Muscle of leg (tissue), 11 donors: ENCODE measurements around the gene SAPCD1. TPM values are rescaled to one million over a fixed set of nuclear protein-coding genes. Genes with fewer than 3 reads are reported as not detected.

Experiments used
- DNase-seq: peaks from one replicate; pipeline ENCODE4 v3.0.0; 2013
- H3K27ac ChIP-seq: one replicate; pipeline ENCODE4 v1.5.1; 2013; ENCODE audit warnings: mild to moderate bottlenecking, low read length, control low read depth
- H3K27me3 ChIP-seq: one replicate; pipeline ENCODE4 v1.6.1; 2013; ENCODE audit warnings: low read length; ENCODE audit not compliant: control insufficient read depth, insufficient read depth
- H3K36me3 ChIP-seq: one replicate; pipeline ENCODE4 v1.6.1; 2013; ENCODE audit warnings: low read length; ENCODE audit not compliant: control insufficient read depth, insufficient read depth
- H3K4me1 ChIP-seq: one replicate; pipeline ENCODE4 v1.6.1; 2013; ENCODE audit warnings: low read length; ENCODE audit not compliant: control insufficient read depth, insufficient read depth
- H3K4me3 ChIP-seq: one replicate; pipeline ENCODE4 v1.5.1; 2013; ENCODE audit warnings: low read length, control low read depth
- H3K9me3 ChIP-seq: replicated peaks from 2 replicates; pipeline ENCODE4 v1.6.1; 2013; ENCODE audit warnings: low read depth, low read length; ENCODE audit not compliant: control insufficient read depth
- WGBS: methylation state at CpG from one replicate; pipeline ENCODE4 v1.1.5; 2013; ENCODE audit warnings: missing lambda C conversion rate; ENCODE audit not compliant: insufficient coverage; 5-methylcytosine and 5-hydroxymethylcytosine counted together
- polyA plus RNA-seq, 8 donors: library from polyadenylated mRNA; unstranded; fragments of 120-200 nt; gene quantifications; one replicate each; pipeline versions ENCODE4 v1.2.1 to v1.2.3, GENCODE V29; 2013; ENCODE audit warnings: inconsistent platforms in 1 of 8, low replicate concordance in 1 of 8; ENCODE audit not compliant: insufficient read length in 8 of 8, insufficient read depth in 1 of 8
- total RNA-seq: library from RNA; stranded (reverse); fragments of 120-200 nt; gene quantifications from one replicate; pipeline ENCODE4 v1.2.4, GENCODE V29; 2013

SAPCD1 gene
- total and polyA plus RNA-seq, 9 donors = 1.4 to 6.3 (median 2.9) TPM

DNA sequence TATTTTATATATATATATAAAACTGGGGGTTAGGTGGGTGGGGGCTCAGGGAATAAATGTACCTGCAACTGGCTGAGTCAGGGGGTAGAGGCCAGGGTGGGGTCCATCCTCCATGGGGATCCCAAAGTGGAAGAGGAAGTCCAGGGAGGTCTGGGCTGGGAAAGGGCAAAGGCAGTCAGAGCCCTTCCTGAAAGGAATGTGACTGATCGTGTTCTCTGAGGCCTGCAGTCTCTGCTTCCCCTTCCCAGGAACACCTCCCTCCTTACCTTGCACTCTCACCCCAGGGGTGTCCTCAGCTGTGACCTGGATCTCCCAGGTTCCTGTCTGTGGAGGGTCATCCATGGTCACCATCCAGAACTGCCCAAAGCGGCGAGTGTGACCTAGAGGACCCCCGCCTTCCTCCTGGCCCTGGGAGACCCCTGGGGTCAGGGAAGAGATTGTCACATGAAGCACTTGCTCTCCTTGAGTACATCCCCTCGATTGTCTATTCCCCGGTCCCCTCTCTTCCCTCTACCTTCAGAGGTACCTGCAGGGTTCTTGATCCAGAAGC, 4.7 kb downstream of the SAPCD1 start:
- WGBS = no CpG with 5 or more reads among the region's 6 CpGs
- peaks cover 8% of the 10 kb centered on the region for H3K36me3 ChIP-seq
- DNase-seq = no peak
- peaks cover 4% of the 10 kb centered on the region for H3K27me3 ChIP-seq
- H3K4me3 ChIP-seq = no peak overlapping the region
- no peak overlapping the region for H3K27ac ChIP-seq
- peaks cover 16% of the 10 kb centered on the region for H3K4me1 ChIP-seq
- H3K9me3 ChIP-seq = no peaks in the 10 kb centered on the region

DNA sequence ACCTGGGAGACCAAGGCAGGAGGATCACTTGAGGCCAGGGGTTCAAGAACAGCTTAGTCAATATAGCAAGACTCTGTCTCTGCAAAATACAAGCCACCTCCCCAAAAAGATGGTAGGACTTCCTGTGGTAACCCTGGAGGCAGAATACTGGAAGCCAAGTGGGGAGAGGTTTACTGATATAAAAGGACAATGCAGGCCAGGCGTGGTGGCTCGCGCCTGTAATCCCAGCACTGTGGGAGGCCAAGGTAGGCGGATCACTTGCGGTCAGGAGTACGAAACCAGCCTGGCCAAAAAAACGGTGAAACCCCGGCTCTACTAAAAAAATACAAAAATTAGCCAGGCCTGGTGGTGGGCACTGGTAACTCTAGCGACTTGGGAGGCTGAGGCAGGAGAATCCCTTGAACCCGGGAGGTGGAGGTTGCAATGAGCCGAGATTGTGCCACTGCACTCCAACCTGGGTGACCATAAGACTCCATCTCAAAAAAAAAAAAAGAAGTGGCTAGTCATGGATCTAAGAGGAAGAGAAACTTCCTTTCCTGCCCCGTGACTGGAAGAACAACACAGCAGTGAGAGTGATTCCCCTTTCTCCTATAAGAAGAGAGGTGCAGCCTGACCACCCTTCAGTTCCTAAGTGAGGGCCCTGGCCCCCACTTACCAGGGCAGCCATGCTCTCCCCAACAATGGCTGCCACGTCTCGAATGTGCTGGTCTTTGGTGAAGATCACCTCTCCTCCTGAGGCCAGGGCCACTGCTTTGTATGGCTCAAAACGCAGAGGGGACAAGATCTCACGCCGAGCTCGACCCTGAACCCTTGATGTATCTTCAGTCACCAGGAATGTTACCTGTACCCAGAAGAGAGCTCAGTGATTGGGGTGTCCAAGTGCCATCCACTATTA, 6.2 kb downstream of the SAPCD1 start:
- H3K27ac ChIP-seq = no peak overlapping the region
- peaks cover 4% of the 10 kb centered on the region for H3K36me3 ChIP-seq
- H3K4me3 ChIP-seq = no peak overlapping the region
- peak; percentile 67 for DNase-seq
- peaks cover 7% of the 10 kb centered on the region for H3K4me1 ChIP-seq
- 91% methylated on average over 7 of the region's 18 CpGs for WGBS
- peaks cover 4% of the 10 kb centered on the region for H3K27me3 ChIP-seq
- H3K9me3 ChIP-seq = no peaks in the 10 kb centered on the region

DNA sequence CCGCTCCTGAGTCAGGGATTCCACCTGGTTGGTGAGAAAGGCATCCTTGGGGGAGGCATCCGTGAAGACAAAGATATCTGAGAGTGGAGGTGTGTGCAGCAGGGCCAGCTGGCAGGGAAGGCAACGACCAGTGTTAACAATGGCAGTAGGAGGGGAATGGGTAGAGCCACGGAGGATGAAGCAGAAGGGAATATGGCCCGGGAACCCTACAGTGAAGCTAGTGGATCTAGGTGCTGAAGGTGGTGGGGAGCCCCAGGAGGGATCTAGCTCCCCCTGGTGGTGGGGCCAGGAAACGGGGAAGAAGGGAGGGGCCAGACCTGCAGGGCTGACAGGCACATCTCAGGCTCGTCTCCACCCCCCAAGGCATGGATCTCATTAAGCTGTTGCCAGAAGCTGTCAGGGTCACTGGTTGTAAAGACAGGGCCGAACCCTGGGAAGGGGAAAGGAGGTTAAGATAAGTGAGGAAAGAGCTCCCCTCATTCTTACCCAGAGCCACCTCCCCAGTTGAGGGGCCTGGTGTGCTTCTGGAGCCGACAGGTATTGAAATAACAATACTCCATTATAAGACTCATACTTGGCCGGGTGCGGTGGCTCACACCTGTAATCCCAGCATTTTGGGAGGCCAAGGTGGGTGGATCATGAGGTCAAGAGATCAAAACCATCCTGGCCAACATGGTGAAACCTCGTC, 7.4 kb downstream of the SAPCD1 start:
- Histone ChIP-seq H3K27me3 (peaks cover 4% of the 10 kb centered on the region), H3K4me3 (no peak overlapping the region), H3K27ac (no peak overlapping the region), H3K9me3 (no peaks in the 10 kb centered on the region), H3K36me3 (no peaks in the 10 kb centered on the region), H3K4me1 (peaks cover 7% of the 10 kb centered on the region)
- DNase-seq = peak; percentile 35
- 74% methylated on average over 5 of the region's 12 CpGs for WGBS

DNA sequence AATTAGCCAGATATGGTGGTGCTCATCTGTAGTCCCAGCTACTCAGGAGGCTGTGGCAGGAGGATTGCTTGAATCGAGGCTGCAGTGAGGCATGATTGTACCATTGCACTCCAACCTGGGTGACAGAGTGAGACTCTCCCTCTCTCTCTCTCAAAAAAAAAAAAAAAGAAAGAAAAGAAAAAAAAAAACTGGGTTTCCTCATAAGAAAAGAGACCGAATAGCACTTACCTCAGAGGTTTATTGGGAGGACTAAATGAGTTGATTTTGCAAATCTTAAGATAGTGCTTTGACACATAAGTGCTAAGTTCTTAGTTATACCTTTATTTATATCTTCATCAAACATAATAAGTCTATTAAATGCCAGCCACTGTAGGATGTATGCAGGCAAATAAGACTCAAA, 8.4 kb downstream of the SAPCD1 start:
- Histone ChIP-seq H3K36me3 (no peaks in the 10 kb centered on the region), H3K27ac (no peak overlapping the region), H3K4me3 (no peak overlapping the region), H3K9me3 (no peaks in the 10 kb centered on the region), H3K4me1 (peaks cover 7% of the 10 kb centered on the region), H3K27me3 (peaks cover 4% of the 10 kb centered on the region)
- WGBS = no CpG with 5 or more reads among the region's 2 CpGs
- DNase-seq = no peak

DNA sequence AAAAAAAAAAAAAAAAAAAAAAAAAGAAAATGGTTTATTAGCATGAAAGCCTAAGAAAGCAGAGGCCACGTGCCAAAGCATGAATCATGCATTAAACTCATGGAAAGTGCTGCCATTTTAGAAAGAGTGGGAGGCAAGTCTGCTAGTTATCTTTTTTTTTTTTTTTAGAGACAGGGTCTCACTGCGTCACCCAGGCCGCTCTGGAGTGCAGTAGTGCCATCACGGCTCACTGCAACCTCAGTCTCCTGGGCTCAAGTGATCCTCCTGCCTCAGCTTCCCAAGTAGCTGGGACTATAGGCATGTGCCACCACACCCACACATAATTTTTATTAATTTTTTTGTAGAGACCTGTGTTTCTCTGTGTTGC, 9.5 kb downstream of the SAPCD1 start:
- no CpG with 5 or more reads among the region's 4 CpGs for WGBS
- no peaks in the 10 kb centered on the region for H3K9me3 ChIP-seq
- H3K4me3 ChIP-seq = no peak overlapping the region
- no peaks in the 10 kb centered on the region for H3K27me3 ChIP-seq
- DNase-seq = no peak
- H3K27ac ChIP-seq = no peak overlapping the region
- H3K36me3 ChIP-seq = no peaks in the 10 kb centered on the region
- peaks cover 5% of the 10 kb centered on the region for H3K4me1 ChIP-seq

DNA sequence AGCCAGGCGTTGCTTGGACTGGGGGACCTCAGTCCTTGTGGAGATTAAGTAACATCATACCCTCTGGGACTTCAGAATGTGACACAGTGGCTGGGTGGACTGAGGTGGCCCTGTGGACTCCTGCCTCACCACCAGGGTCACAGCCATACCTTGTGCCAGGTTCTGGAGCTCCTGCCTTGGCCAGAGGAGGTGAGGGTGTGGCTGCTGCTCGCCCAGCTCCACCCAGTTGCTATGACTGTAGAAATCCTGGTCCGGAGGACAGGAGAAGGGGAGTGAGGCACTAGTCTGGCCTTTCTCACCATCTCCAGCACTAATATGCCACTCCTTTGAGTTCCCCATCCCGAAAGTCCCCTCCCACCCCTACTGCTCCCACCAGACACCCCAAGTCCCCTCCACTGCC, 12.7 kb downstream of the SAPCD1 start:
- WGBS = 88% methylated on average over 1 of the region's 4 CpGs
- Histone ChIP-seq H3K27ac (no peak overlapping the region), H3K27me3 (no peaks in the 10 kb centered on the region), H3K4me3 (no peak overlapping the region), H3K36me3 (peaks cover 28% of the 10 kb centered on the region), H3K4me1 (peaks cover 12% of the 10 kb centered on the region), H3K9me3 (no peaks in the 10 kb centered on the region)
- DNase-seq = no peak

DNA sequence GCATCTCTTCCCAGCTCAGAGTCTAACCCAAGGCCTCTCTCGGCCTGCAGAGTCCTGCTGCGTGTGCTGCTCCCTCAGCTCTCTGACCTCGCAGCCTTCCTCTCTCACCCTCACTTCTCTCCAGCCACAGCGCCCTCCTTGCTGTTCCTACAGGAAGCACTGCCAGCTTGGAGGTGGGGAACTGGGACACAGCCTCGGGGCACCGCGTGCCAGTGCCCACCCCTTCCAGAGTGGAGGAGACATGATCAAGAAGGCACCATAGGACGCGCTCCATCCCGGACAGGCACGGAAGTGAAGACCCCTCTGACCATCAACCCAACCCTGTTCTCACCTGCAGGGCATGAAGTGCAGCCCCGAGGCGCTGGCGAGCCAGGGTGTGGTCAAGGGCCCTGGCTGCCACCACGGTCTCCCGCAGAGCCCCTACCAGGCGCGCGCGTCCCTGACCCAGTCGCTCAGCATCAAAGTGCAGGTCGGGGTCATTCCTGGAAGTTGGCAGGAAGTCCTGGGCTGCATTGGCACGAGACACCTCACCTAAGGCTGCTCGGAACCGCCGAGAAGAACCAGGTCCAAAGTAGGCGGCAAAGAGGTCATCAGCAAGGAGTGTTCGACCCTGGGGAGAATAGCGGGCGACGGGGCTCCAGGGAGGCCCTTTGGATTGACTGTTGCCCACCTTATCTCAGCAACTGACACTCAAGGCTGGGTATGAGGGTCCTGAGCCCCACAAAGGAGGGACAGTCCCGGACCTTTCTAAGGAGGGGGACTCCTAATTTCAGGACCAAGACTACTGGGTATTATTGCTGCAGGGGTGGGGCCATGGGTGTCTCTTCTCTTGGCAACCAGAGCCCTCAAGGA, 13.4 kb downstream of the SAPCD1 start:
- peaks cover 35% of the 10 kb centered on the region for H3K36me3 ChIP-seq
- peaks cover 12% of the 10 kb centered on the region for H3K4me1 ChIP-seq
- H3K9me3 ChIP-seq = no peaks in the 10 kb centered on the region
- 86% methylated on average over 23 of the region's 32 CpGs for WGBS
- no peak for DNase-seq
- no peaks in the 10 kb centered on the region for H3K27me3 ChIP-seq
- H3K27ac ChIP-seq = no peak overlapping the region
- H3K4me3 ChIP-seq = no peak overlapping the region

DNA sequence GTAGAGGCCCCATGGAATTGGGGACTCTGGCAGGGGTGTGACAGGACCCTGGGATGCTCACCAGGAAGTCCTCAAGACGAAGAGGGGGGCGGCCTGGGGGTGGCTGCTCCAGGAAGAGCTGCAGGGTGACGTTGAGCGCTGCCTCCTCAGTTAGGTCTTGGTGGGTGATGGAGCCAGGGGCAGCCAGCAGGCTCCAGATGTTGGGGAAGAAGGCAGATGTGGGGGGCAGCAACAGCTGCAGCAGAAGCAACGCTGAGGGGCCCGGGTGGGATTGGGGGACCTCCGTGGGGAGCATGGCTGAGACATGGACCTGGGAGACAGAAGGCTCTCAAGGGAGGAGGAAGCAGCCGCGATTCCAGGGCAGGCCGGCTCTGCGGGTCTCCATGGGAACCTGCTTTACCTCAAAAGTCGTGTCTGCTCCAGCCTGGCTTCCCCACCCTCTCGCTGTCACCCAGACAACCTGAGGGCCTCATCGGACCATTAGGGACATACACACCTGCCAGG, 14.1 kb downstream of the SAPCD1 start:
- Histone ChIP-seq H3K4me3 (no peak overlapping the region), H3K9me3 (no peaks in the 10 kb centered on the region), H3K27ac (no peak overlapping the region), H3K27me3 (no peaks in the 10 kb centered on the region), H3K4me1 (peaks cover 12% of the 10 kb centered on the region), H3K36me3 (peaks cover 42% of the 10 kb centered on the region)
- DNase-seq = no peak
- WGBS = 46% methylated on average over 10 of the region's 14 CpGs

DNA sequence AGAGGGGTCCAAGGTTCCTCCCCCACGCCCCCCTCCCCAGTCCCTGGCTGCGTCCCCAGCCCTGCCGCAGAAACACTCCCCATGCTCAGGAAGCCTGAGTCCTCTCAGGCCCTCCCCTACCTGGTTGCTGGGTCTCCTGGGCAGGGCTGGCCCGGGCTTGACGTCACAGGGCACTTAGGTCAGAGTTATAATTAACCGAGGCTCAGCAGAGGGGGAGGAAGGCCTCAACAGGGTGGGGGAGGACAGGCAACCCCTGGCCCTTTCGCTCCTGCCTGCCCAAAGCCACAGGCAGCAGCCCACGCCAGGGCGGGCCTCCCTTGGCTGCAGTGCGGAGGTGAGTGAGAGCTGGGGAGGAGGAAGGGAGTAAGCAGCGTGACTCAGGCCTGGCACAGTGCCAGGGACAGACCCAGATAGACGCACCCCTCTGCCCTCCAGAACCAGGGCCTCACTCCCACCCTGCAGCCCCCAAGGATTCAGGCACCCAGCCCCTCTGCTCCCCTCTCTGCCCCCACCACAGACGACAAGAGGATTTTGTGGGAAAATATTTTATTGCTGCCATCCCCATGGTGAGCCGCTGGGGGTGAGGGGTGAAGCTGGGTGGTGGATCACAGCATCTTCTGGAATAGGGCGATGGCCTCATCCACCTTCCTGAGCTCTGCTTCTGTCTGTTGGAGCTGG, 14.7 kb downstream of the SAPCD1 start, which contains the start of gene VWA7:
TSS of gene VWA7 (minus strand) at position 340 of the 678 bp plus-strand sequence. CDS start 549 bp downstream, outside the sequence.
- no peaks in the 10 kb centered on the region for H3K27me3 ChIP-seq
- H3K4me1 ChIP-seq = peaks cover 12% of the 10 kb centered on the region
- no peak within 1 kb of the TSS for H3K4me3 ChIP-seq
- no peaks in the 10 kb centered on the region for H3K9me3 ChIP-seq
- DNase-seq = peak; percentile 44
- peak within 1 kb of the TSS; percentile 1 for H3K27ac ChIP-seq
- WGBS = 25% methylated on average over 8 of the region's 15 CpGs
- H3K36me3 ChIP-seq = peaks cover 48% of the 10 kb centered on the region
